DND-41 (cell line): ENCODE results near the gene GBP3.
A peak's percentile ranks its signal among the peaks of the same experiment; 100 is the strongest.

Experiments used
- ATAC-seq: fragments of 200-7000 bp; cut with Tn5 transposase; 3 replicates; pipeline ENCODE4 v1.9.1; 2021; ENCODE audit warnings: low read depth; ENCODE audit not compliant: insufficient read depth
- DNase-seq: peaks from one replicate; pipeline ENCODE4 v3.0.0-alpha.2; 2020
- H2AFZ ChIP-seq: 2 replicates; pipeline ENCODE4 v1.6.0; 2012; ENCODE audit warnings: low read depth, low read length
- H3K27ac ChIP-seq: 2 replicates; pipeline ENCODE4 v1.5.1; 2012; ENCODE audit warnings: low read length, inconsistent platforms
- H3K27me3 ChIP-seq: fragments of 200-600 bp; sonication (generic); 2 replicates; pipeline ENCODE4 v1.6.0; 2012; ENCODE audit warnings: low read length, mild to moderate bottlenecking, inconsistent platforms; ENCODE audit not compliant: insufficient read depth, poor library complexity
- H3K36me3 ChIP-seq: 2 replicates; pipeline ENCODE4 v1.5.1; 2012; ENCODE audit warnings: low read length, inconsistent platforms; ENCODE audit not compliant: insufficient read depth
- H3K4me1 ChIP-seq: 2 replicates; pipeline ENCODE4 v1.5.1; 2012; ENCODE audit warnings: mild to moderate bottlenecking, low read length; ENCODE audit not compliant: insufficient read depth
- H3K4me2 ChIP-seq: 2 replicates; pipeline ENCODE4 v1.6.0; 2012; ENCODE audit warnings: mild to moderate bottlenecking, moderate library complexity, low read length, inconsistent platforms; ENCODE audit not compliant: insufficient read depth
- H3K4me3 ChIP-seq, 2 experiments: fragments of 200-600 bp in 1 of 2; shearing (Covaris generic) in 1 of 2; 2 replicates each; pipeline ENCODE4 v1.5.1; 2012 to 2016; ENCODE audit warnings: inconsistent platforms in 2 of 2, low read length in 2 of 2, mild to moderate bottlenecking in 2 of 2, low read depth in 1 of 2, moderate library complexity in 1 of 2
- H3K79me2 ChIP-seq: 2 replicates; pipeline ENCODE4 v1.6.0; 2012; ENCODE audit warnings: low read length, inconsistent platforms; ENCODE audit not compliant: insufficient read depth
- H3K9ac ChIP-seq: 2 replicates; pipeline ENCODE4 v1.6.0; 2012; ENCODE audit warnings: low read depth, mild to moderate bottlenecking, inconsistent platforms, low read length, moderate library complexity
- H3K9me3 ChIP-seq: 2 replicates; pipeline ENCODE4 v1.5.1; 2012; ENCODE audit warnings: low read length, moderate library complexity, mild to moderate bottlenecking, inconsistent platforms; ENCODE audit not compliant: insufficient read depth, severe bottlenecking
- H4K20me1 ChIP-seq: 2 replicates; pipeline ENCODE4 v1.6.0; 2012; ENCODE audit warnings: low read length; ENCODE audit not compliant: insufficient read depth
- CTCF ChIP-seq: IDR thresholded peaks from 2 replicates; pipeline ENCODE4 v1.5.1; 2012; ENCODE audit warnings: borderline replicate concordance, low read length, moderate library complexity, mild to moderate bottlenecking; ENCODE audit not compliant: poor library complexity, severe bottlenecking; ENCODE audit errors: extremely low read depth
- EZH2 ChIP-seq: IDR thresholded peaks from 3 replicates; pipeline ENCODE4 v1.6.1; 2012; ENCODE audit warnings: borderline replicate concordance, low read depth, mild to moderate bottlenecking, moderate library complexity, low read length, inconsistent platforms; ENCODE audit not compliant: severe bottlenecking

Gene GBP3

DNA sequence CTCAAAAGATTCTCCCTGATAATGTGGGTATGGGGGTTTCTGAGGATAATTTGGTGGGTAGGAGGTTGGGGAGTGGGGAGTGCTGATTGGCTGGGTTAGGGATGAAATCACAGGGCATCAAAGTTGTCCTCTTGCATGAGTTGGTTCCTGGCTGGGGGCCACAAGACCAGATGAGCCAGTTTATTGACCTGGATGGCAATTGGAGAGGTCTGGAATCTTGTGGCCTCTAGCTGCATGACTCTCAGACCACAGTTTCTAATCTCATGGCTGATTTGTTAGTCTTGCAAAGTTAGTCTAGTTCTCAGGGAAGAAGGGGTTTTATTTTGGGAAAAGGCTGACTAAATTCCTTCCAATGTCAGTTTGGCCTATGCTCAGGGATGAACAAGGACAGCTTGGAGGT, 45.6 kb upstream of the GBP3 start:
- Histone ChIP-seq H3K79me2 (peaks cover 14% of the 10 kb centered on the region), H3K9me3 (no peaks in the 10 kb centered on the region), H3K4me3 (no peak overlapping the region), H3K27ac (peak overlapping the region; percentile 12; the same call in 1 of the 2 replicates), H3K27me3 (no peaks in the 10 kb centered on the region), H3K4me2 (no peak overlapping the region), H4K20me1 (no peaks in the 10 kb centered on the region), H3K36me3 (no peaks in the 10 kb centered on the region), H2AFZ (peak overlapping the region; percentile 19), H3K9ac (no peak overlapping the region), H3K4me1 (peaks cover 50% of the 10 kb centered on the region)
- DNase-seq (no peak), ATAC-seq (no peak)
- TF ChIP-seq CTCF (no peak), EZH2 (no peak)

- Histone ChIP-seq H3K4me3 (peak within 1 kb of the TSS; percentile 32 to 66; a peak in 3 of 4 replicates), H2AFZ (peak within 1 kb of the TSS; percentile 80), H4K20me1 (no peaks in the 10 kb centered on the region), H3K27me3 (no peaks in the 10 kb centered on the region), H3K9me3 (no peaks in the 10 kb centered on the region), H3K4me1 (peaks cover 60% of the 10 kb centered on the region), H3K27ac (peak within 1 kb of the TSS; percentile 81), H3K4me2 (peak within 1 kb of the TSS; percentile 63), H3K9ac (peak within 1 kb of the TSS; percentile 62), H3K36me3 (peaks cover 8% of the 10 kb centered on the region), H3K79me2 (peaks cover 21% of the 10 kb centered on the region)
- peak; percentile 77 for ATAC-seq
- DNase-seq = peak; percentile 42
- TF ChIP-seq CTCF (peak; percentile 31), EZH2 (no peak)
Observed at GRCh38 chr1:89065079-89065868, 42.6 kb upstream of the GBP3 start, which contains the start of gene GBP1. Gene GBP1 (minus strand): TSS chr1:89065208. CDS start chr1:89063234, 1,974 bp downstream.

DNA sequence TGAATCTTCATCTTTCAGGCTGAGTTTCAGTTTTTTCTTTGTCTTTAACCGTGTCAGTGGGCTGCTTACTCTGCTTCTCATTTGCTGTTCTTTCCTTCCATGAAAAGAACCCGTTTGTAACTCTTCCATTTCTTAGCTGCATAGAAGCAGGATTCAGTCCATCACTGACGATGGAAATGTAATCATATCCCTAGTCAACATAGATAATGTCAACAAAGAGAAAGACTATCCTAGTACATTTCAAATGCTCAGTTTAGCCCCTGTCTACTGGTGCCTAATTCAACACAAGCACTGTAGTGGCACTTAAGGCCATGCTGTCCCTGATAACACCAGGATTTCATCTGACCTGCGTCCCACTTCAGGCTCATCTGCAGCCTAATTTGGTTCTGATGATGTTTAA, 42.0 kb upstream of the GBP3 start:
- Histone ChIP-seq H3K79me2 (peaks cover 21% of the 10 kb centered on the region), H2AFZ (peak overlapping the region; percentile 80), H3K4me1 (peaks cover 54% of the 10 kb centered on the region), H3K9me3 (no peaks in the 10 kb centered on the region), H3K27ac (peak overlapping the region; percentile 81), H3K4me2 (peak overlapping the region; percentile 63), H4K20me1 (no peaks in the 10 kb centered on the region), H3K9ac (peak overlapping the region; percentile 62), H3K36me3 (peaks cover 13% of the 10 kb centered on the region), H3K27me3 (no peaks in the 10 kb centered on the region), H3K4me3 (peak overlapping the region; percentile 32 to 66; a peak in 3 of 4 replicates)
- peak; percentile 68 for ATAC-seq
- no peak for TF ChIP-seq EZH2
- no peak for DNase-seq

GRCh38 chr1:89063094-89063493, 40.4 kb upstream of the GBP3 start:
- Histone ChIP-seq H2AFZ (no peak overlapping the region), H3K27me3 (no peaks in the 10 kb centered on the region), H3K79me2 (peaks cover 21% of the 10 kb centered on the region), H3K4me2 (peak overlapping the region; percentile 63; the same call in 1 of the 2 replicates), H4K20me1 (no peaks in the 10 kb centered on the region), H3K36me3 (peaks cover 25% of the 10 kb centered on the region), H3K9ac (peak overlapping the region; percentile 7; the same call in 1 of the 2 replicates), H3K27ac (0 out of 2 replicates have a peak overlapping the region, but pooled peaks have one; percentile 10), H3K4me1 (peaks cover 42% of the 10 kb centered on the region), H3K9me3 (no peaks in the 10 kb centered on the region), H3K4me3 (peak overlapping the region in 1 of 2 experiments; percentile 22; a peak in 1 of 4 replicates)
- no peak for DNase-seq
- ATAC-seq = no peak
- TF ChIP-seq EZH2 (no peak), CTCF (no peak)
